HEK293T (cell line): ENCODE data around the gene CAPN2.

ENCODE experiments used
- CTCF ChIA-PET: fragments of 350-600 bp; formaldehyde crosslinking; extraction: SDS; loops from one replicate; lab custom pipeline; 2021; ENCODE audit warnings: antibody characterized with exemption, inconsistent platforms; lab: Yijun Ruan, JAX
- POLR2A ChIA-PET: fragments of 350-600 bp; formaldehyde crosslinking; extraction: SDS; loops from one replicate; lab custom pipeline; 2020; ENCODE audit warnings: antibody characterized with exemption, inconsistent platforms; lab: Yijun Ruan, JAX
- DNase-seq: peaks from one replicate; pipeline ENCODE4 v3.0.0; 2012; ENCODE audit warnings: mixed read lengths; ENCODE audit errors: extremely low spot score
- ARNT ChIP-seq: fragments of 450-650 bp; IDR thresholded peaks from 2 replicates; pipeline ENCODE4 v1.6.1; 2017; ENCODE audit warnings: mild to moderate bottlenecking
- BHLHE40 ChIP-seq: fragments of 450-650 bp; IDR thresholded peaks from 2 replicates; pipeline ENCODE4 v1.6.1; 2016; ENCODE audit warnings: mild to moderate bottlenecking, moderate library complexity, borderline replicate concordance
- CTBP1 ChIP-seq: fragments of 450-650 bp; IDR thresholded peaks from 2 replicates; pipeline ENCODE4 v1.6.1; 2016; ENCODE audit warnings: borderline replicate concordance
- ELF4 ChIP-seq: fragments of 450-650 bp; IDR thresholded peaks from 2 replicates; pipeline ENCODE4 v1.6.1; 2017; ENCODE audit warnings: antibody characterized with exemption
- FOXA1 ChIP-seq: fragments of 450-650 bp; IDR thresholded peaks from 2 replicates; pipeline ENCODE4 v1.6.1; 2016; ENCODE audit warnings: mild to moderate bottlenecking
- FOXK2 ChIP-seq: fragments of 450-650 bp; IDR thresholded peaks from 2 replicates; pipeline ENCODE4 v1.6.1; 2016; ENCODE audit warnings: mild to moderate bottlenecking
- FOXM1 ChIP-seq: fragments of 450-650 bp; IDR thresholded peaks from 2 replicates; pipeline ENCODE4 v1.6.1; 2017; ENCODE audit warnings: mild to moderate bottlenecking, borderline replicate concordance
- HDGF ChIP-seq: fragments of 450-650 bp; IDR thresholded peaks from 2 replicates; pipeline ENCODE4 v1.6.1; 2017; ENCODE audit warnings: antibody characterized with exemption, borderline replicate concordance
- L3MBTL2 ChIP-seq: fragments of 450-650 bp; conservative IDR thresholded peaks from 2 replicates; pipeline ENCODE4 v1.6.1; 2016; ENCODE audit warnings: mild to moderate bottlenecking
- LEF1 ChIP-seq: fragments of 450-650 bp; IDR thresholded peaks from 2 replicates; pipeline ENCODE4 v1.6.1; 2017; ENCODE audit warnings: mild to moderate bottlenecking, borderline replicate concordance
- NFRKB ChIP-seq: fragments of 450-650 bp; IDR thresholded peaks from 2 replicates; pipeline ENCODE4 v1.6.1; 2016; ENCODE audit warnings: mild to moderate bottlenecking, moderate library complexity
- PKNOX1 ChIP-seq: fragments of 450-650 bp; IDR thresholded peaks from 2 replicates; pipeline ENCODE4 v1.6.1; 2016
- SP1 ChIP-seq: fragments of 450-650 bp; IDR thresholded peaks from 2 replicates; pipeline ENCODE4 v1.6.1; 2017
- SUZ12 ChIP-seq: fragments of 450-650 bp; IDR thresholded peaks from 2 replicates; pipeline ENCODE4 v1.6.1; 2016; ENCODE audit warnings: mild to moderate bottlenecking
- TARDBP ChIP-seq: fragments of 450-650 bp; IDR thresholded peaks from 2 replicates; pipeline ENCODE4 v1.6.1; 2016
- ZNF384 ChIP-seq: fragments of 450-650 bp; IDR thresholded peaks from 2 replicates; pipeline ENCODE4 v1.6.1; 2016

Gene CAPN2

GRCh38 chr1:223706077-223706973, 6.0 kb upstream of the CAPN2 start:
- ChIA-PET CTCF (interaction anchor here (1.2 to 4.0 kb wide), 2 partner anchors 10 to 43 kb away, joined by 7 to 16 read pairs; no protein-coding TSS in a partner anchor), POLR2A (interaction anchor here (1.1 to 1.6 kb wide), 2 partner anchors 12 to 66 kb away, joined by 3 to 7 read pairs; no protein-coding TSS in a partner anchor)
- no peak for DNase-seq
- TF ChIP-seq HDGF (0 out of 2 replicates have a peak, but pooled peaks have one; percentile 51), PKNOX1 (peak; percentile 60), ELF4 (no peak)

- ChIA-PET POLR2A (interaction anchor here (0.6 to 1.6 kb wide), 6 partner anchors 9 to 65 kb away, joined by 3 to 7 read pairs (median 3); no protein-coding TSS in a partner anchor), CTCF (interaction anchor here (0.5 to 4.0 kb wide), 5 partner anchors 11 to 97 kb away, joined by 3 to 16 read pairs (median 3); no protein-coding TSS in a partner anchor)
- DNase-seq = no peak
- TF ChIP-seq ZNF384 = no peak
- TF ChIP-seq L3MBTL2 = no peak
- TF ChIP-seq LEF1 = no peak
- no peak for TF ChIP-seq ELF4
- no peak for TF ChIP-seq NFRKB
- TF ChIP-seq ARNT = no peak
- no peak for TF ChIP-seq CTBP1
- no peak for TF ChIP-seq FOXK2
- TF ChIP-seq FOXM1 = no peak
- TF ChIP-seq SP1 = no peak
- TF ChIP-seq PKNOX1 = no peak
- TF ChIP-seq TARDBP = no peak
- TF ChIP-seq HDGF = no peak
- TF ChIP-seq SUZ12 = no peak
- no peak for TF ChIP-seq FOXA1
- TF ChIP-seq BHLHE40 = no peak
Observed at GRCh38 chr1:223707256-223708000, 4.9 kb upstream of the CAPN2 start.

- ChIA-PET CTCF (interaction anchor here (0.5 to 1.0 kb wide), 4 partner anchors 40 to 96 kb away, joined by 3 to 5 read pairs (median 3); no protein-coding TSS in a partner anchor), POLR2A (interaction anchor here (0.6 to 1.6 kb wide), 5 partner anchors 10 to 41 kb away, joined by 3 to 7 read pairs (median 3); no protein-coding TSS in a partner anchor)
- no peak for DNase-seq
- TF ChIP-seq PKNOX1 (peak; percentile 38; the same call in 1 of the 2 replicates), BHLHE40 (no peak), SP1 (no peak), SUZ12 (no peak)
Observed at GRCh38 chr1:223708001-223708359, 4.4 kb upstream of the CAPN2 start.

DNA sequence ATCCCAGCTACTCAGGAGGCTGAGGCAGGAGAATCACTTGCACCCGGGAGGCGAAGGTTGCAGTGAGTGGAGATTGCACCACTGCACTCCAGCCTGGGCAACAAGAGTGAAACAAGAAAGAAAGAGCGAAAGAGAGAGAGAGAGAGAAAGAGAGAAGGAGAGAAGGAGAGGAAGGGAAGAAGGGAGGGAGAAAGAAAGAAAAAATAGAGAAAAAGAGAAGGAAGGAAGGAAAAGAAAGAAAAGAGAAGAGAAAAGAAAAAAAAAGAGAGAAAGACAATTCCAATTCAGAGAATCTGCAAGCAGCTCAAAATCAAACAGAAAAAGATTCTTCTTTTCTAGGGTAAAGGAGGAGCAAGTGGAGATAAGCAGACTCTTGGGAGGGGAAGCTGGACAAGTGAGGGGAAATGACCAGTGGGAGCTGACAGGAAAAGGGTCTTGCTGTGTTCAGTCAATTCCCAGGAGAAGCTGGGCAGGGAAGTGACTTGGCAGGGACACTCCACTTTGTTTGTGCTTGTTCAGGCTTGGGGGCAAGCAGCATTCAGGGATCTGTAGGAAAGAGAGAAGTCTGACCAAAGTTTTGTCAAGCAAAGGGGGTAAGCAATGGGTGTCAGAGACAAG, 3.6 kb upstream of the CAPN2 start:
- no peak for DNase-seq
- CTCF ChIA-PET = no interaction called here

GRCh38 chr1:223709598-223709997, 2.7 kb upstream of the CAPN2 start:
- ChIA-PET CTCF (interaction anchor here (0.6 to 1.7 kb wide), 2 partner anchors 40 to 755 kb away, joined by 3 to 9 read pairs; no protein-coding TSS in a partner anchor), POLR2A (no interaction called here)
- no peak for DNase-seq
- TF ChIP-seq NFRKB (no peak), BHLHE40 (no peak), ARNT (no peak), CTBP1 (no peak), TARDBP (no peak), ZNF384 (no peak), HDGF (no peak), LEF1 (no peak), FOXM1 (no peak), FOXA1 (no peak)

More for the DNA sequence above, 3.6 kb upstream of the CAPN2 start:
- TF ChIP-seq CTBP1 = 0 out of 2 replicates have a peak, but pooled peaks have one; percentile 27
- no peak for TF ChIP-seq SUZ12
- POLR2A ChIA-PET = no interaction called here
